ENCODE data around the gene LEPR.
"Not testable (repeated sequence)": the region's sequence is repeated elsewhere in the genome, so short reads cannot be mapped to it uniquely, and the experiment has no call there.

The LEPR gene

DNA sequence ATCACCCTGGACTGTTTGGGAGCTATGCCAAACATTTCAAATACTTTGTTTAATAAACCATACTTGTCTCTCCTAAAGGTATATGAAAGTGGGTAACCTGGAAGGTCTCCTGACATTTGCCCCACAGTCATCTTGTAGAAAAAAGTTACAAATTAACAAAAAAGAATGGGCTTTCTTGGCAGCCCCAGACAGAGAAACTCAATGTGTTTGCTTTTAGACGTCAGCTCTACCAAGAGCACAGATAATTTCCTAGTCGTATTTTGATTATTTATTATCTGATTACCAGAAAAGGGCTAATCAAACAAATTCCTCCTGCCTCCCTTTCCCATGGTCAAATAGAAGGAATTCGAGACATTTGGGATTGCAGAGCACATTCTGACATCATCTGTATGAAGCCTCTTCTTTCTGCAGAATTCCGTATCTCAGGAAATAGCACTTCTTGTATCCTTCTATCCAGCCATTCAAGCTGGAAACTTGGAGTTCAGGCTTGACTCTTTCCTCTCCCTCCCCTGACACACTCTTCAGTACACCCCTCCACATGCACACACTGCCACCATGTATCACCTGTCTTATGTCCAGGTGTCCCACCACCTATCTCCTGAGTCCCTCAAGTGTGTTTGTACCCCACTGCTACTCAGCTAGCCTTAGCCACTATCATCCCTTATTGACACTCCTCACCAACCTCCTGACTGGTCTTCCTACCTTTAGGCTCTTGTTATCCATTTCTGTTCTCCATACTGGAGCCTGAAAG, 42.8 kb upstream of the LEPR start:
- H3K9ac ChIP-seq (ENCODE audit: low read length) = no peak overlapping the region
- H3K4me1 ChIP-seq (ENCODE audit: low read length) = no peaks in the 10 kb centered on the region
- no peaks in the 10 kb centered on the region for H4K20me1 ChIP-seq (ENCODE audit: insufficient read depth, low read length)
- H3K27me3 ChIP-seq (ENCODE audit: low read depth, low read length) = no peaks in the 10 kb centered on the region
- no peaks in the 10 kb centered on the region for H3K79me2 ChIP-seq (ENCODE audit: low read length)
- H3K9me3 ChIP-seq (ENCODE audit: insufficient read depth, low read length) = no peaks in the 10 kb centered on the region
- TF ChIP-seq, protein P1, sequence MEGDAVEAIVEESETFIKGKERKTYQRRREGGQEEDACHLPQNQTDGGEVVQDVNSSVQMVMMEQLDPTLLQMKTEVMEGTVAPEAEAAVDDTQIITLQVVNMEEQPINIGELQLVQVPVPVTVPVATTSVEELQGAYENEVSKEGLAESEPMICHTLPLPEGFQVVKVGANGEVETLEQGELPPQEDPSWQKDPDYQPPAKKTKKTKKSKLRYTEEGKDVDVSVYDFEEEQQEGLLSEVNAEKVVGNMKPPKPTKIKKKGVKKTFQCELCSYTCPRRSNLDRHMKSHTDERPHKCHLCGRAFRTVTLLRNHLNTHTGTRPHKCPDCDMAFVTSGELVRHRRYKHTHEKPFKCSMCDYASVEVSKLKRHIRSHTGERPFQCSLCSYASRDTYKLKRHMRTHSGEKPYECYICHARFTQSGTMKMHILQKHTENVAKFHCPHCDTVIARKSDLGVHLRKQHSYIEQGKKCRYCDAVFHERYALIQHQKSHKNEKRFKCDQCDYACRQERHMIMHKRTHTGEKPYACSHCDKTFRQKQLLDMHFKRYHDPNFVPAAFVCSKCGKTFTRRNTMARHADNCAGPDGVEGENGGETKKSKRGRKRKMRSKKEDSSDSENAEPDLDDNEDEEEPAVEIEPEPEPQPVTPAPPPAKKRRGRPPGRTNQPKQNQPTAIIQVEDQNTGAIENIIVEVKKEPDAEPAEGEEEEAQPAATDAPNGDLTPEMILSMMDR (IDR thresholded peaks at IDR 0.05; ENCODE audit: low read depth, low read length) = no peak
- TF ChIP-seq EZH2phosphoT487 (IDR thresholded peaks at IDR 0.05; ENCODE audit: low read depth) = no peak
- H3K4me3 ChIP-seq (ENCODE audit: low read length) = no peak overlapping the region
- no peak overlapping the region for H2AFZ ChIP-seq (ENCODE audit: low read depth, low read length)
- no peaks in the 10 kb centered on the region for H3K36me3 ChIP-seq (replicated peaks; ENCODE audit: low read depth, low read length)
- H3K27ac ChIP-seq (ENCODE audit: low read length) = no peak overlapping the region
- no peak overlapping the region for H3K4me2 ChIP-seq (ENCODE audit: low read length)

DNA sequence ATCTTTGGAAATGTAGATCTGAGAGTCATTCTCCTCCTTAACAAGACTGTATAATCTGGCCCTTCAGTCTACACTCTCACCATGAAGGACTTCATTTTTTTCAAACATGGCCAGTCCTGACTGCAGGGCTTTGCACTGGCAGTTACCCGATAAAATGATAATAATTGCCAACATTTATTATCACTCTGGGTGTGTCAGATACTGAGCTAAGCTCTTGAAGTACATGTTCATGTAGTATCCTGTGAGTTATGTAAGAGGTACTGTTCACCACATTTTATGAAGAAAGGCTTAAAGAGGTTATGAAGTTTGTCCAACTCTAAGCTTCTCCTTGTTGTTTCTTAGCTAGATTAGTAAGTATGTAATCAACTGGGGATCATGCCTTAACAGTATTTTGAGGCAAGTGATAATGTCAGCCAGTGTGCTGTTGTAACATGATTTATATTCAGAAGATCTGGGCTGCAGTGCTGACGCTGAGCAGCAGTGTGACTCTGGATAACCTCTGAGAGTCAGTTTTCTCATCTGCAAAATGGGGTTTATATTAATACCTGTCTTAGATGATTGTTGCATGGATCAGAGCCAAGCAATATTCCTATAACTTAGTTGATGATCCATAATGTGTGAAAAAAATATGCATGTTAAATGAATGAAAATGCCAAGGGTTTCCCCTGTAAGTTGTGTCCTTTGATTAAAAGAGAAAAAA, 42.1 kb upstream of the LEPR start:
- TF ChIP-seq, protein P1 (IDR thresholded peaks at IDR 0.05; ENCODE audit: low read depth, low read length) = no peak
- TF ChIP-seq EZH2phosphoT487 (IDR thresholded peaks at IDR 0.05; ENCODE audit: low read depth) = no peak
- Histone ChIP-seq H3K4me1 (ENCODE audit: low read length) (no peaks in the 10 kb centered on the region), H3K79me2 (ENCODE audit: low read length) (no peaks in the 10 kb centered on the region), H3K27me3 (ENCODE audit: low read depth, low read length) (no peaks in the 10 kb centered on the region), H3K9ac (ENCODE audit: low read length) (no peak overlapping the region), H3K36me3 (replicated peaks; ENCODE audit: low read depth, low read length) (no peaks in the 10 kb centered on the region), H4K20me1 (ENCODE audit: insufficient read depth, low read length) (no peaks in the 10 kb centered on the region), H3K27ac (ENCODE audit: low read length) (no peak overlapping the region), H3K9me3 (ENCODE audit: insufficient read depth, low read length) (no peaks in the 10 kb centered on the region), H3K4me2 (ENCODE audit: low read length) (no peak overlapping the region), H3K4me3 (ENCODE audit: low read length) (no peak overlapping the region), H2AFZ (ENCODE audit: low read depth, low read length) (no peak overlapping the region)

- not testable (repeated sequence) for H3K27ac ChIP-seq (ENCODE audit: low read length); H4K20me1 ChIP-seq (ENCODE audit: insufficient read depth, low read length); H3K4me2 ChIP-seq (ENCODE audit: low read length); H3K4me3 ChIP-seq (ENCODE audit: low read length); H3K4me1 ChIP-seq (ENCODE audit: low read length); H3K9ac ChIP-seq (ENCODE audit: low read length); H3K36me3 ChIP-seq (replicated peaks; ENCODE audit: low read depth, low read length); H3K79me2 ChIP-seq (ENCODE audit: low read length); H2AFZ ChIP-seq (ENCODE audit: low read depth, low read length); H3K9me3 ChIP-seq (ENCODE audit: insufficient read depth, low read length); H3K27me3 ChIP-seq (ENCODE audit: low read depth, low read length)
These were observed 36.0 kb upstream of the LEPR start for GRCh38 chr1:65384426-65384825.

DNA sequence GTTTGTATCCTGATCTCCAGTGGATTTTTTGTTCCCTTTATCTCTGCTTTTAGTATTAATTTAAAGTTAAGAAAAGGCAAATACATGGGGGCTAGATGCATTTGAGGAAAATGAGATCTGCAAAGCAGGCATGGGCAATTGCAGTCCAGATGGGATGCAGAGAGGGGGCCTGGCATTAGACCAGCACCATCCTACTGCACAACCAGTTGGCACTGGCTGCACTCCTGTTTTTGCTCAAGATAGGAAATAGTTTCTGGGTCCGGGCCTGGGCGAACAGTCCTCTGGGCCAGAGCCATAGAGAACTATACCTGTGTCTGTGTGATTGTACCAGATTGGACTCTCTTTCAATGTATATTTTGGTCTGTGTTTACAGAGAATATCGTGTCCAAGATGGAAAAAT, 34.0 kb upstream of the LEPR start:
- Histone ChIP-seq H3K27ac (ENCODE audit: low read length) (no peak overlapping the region), H3K4me1 (ENCODE audit: low read length) (peaks cover 9% of the 10 kb centered on the region), H2AFZ (ENCODE audit: low read depth, low read length) (no peak overlapping the region), H3K79me2 (ENCODE audit: low read length) (no peaks in the 10 kb centered on the region), H3K9ac (ENCODE audit: low read length) (no peak overlapping the region), H3K4me3 (ENCODE audit: low read length) (no peak overlapping the region), H4K20me1 (ENCODE audit: insufficient read depth, low read length) (no peaks in the 10 kb centered on the region), H3K9me3 (ENCODE audit: insufficient read depth, low read length) (no peaks in the 10 kb centered on the region), H3K4me2 (ENCODE audit: low read length) (no peak overlapping the region), H3K27me3 (ENCODE audit: low read depth, low read length) (no peaks in the 10 kb centered on the region), H3K36me3 (replicated peaks; ENCODE audit: low read depth, low read length) (no peaks in the 10 kb centered on the region)
- TF ChIP-seq, protein P1 (IDR thresholded peaks at IDR 0.05; ENCODE audit: low read depth, low read length) = no peak
- no peak for TF ChIP-seq EZH2phosphoT487 (IDR thresholded peaks at IDR 0.05; ENCODE audit: low read depth)
